ENCODE results near the gene STX16. TPM values are rescaled to one million over a fixed set of nuclear protein-coding genes. Genes with fewer than 3 reads are reported as not detected.

STX16 gene
- total RNA-seq, 1 donor from 2014 or later: 66.9 TPM

DNA sequence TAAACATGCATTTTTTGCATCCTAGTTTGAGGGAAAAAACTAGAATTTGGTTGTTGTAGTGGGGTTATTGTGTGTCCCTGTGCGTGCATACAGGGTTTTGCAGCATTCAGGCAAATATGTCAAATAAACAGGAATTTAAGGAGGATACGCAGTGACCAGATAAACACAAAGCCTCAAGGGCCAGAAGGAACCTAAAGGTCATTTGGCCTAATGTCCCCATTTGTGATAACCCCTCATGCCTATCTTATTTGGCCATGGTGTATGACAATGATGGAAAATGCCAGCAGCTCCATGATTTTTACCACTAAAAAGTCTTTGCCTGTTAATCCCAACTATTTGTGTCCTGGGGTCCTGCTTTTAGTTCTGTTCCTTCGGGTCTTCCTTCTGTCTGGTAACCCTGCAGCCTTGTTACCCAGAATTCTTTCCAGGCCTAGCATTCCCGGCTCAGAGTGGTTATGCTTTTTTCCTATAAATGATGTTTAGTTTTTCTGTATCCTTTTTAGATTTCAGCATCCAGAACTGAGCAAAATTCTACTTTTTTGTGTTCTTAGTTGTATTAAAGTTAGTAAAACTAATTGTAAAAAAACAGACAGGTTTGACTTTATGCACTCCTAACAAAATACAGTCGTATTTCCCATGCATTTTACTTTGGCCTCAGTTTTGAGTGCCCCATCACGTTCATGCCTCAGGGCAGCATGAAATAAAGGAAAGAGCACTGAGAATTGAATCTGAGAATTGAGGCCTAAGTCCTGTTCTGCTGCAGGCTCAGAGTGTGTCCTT is 4.4 kb downstream of the STX16 start:
- H3K27me3 Mint-ChIP-seq (ENCODE audit: unreplicated experiment): no peaks in the 10 kb centered on the region
- no peak overlapping the region for H3K4me3 Mint-ChIP-seq (ENCODE audit: unreplicated experiment)
- TF ChIP-seq, protein P1, sequence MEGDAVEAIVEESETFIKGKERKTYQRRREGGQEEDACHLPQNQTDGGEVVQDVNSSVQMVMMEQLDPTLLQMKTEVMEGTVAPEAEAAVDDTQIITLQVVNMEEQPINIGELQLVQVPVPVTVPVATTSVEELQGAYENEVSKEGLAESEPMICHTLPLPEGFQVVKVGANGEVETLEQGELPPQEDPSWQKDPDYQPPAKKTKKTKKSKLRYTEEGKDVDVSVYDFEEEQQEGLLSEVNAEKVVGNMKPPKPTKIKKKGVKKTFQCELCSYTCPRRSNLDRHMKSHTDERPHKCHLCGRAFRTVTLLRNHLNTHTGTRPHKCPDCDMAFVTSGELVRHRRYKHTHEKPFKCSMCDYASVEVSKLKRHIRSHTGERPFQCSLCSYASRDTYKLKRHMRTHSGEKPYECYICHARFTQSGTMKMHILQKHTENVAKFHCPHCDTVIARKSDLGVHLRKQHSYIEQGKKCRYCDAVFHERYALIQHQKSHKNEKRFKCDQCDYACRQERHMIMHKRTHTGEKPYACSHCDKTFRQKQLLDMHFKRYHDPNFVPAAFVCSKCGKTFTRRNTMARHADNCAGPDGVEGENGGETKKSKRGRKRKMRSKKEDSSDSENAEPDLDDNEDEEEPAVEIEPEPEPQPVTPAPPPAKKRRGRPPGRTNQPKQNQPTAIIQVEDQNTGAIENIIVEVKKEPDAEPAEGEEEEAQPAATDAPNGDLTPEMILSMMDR (IDR thresholded peaks at IDR 0.05): no peak
- H3K27ac Mint-ChIP-seq (ENCODE audit: unreplicated experiment): no peak overlapping the region
- no peak for DNase-seq (ENCODE audit: extremely low spot score, unreplicated experiment)
- peaks cover 56% of the 10 kb centered on the region for H3K4me1 Mint-ChIP-seq (ENCODE audit: unreplicated experiment)
- no peaks in the 10 kb centered on the region for H3K9me3 Mint-ChIP-seq (ENCODE audit: unreplicated experiment)
- H3K36me3 Mint-ChIP-seq (ENCODE audit: unreplicated experiment): peaks cover 9% of the 10 kb centered on the region

DNA sequence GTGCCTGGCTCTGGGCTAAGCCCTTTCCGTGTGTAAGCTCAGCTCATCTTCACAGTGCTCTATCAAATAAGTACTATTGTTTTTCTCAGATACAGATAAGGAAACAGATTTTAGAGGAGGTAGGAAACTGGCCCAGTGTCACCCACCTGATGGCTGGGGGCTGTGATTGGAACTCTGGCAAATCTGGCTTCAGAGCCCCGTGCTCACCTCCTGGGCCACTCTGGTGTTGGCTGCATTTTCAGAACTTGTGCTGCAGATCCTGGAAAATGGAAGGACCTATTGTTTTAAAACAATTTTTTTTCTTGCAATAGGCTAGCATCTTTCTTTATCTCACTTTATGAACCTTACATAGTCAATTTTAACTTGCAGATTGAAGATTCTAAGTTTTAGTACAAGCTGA is 5.7 kb downstream of the STX16 start:
- DNase-seq (ENCODE audit: extremely low spot score, unreplicated experiment): peak; percentile 60
- TF ChIP-seq, protein P1 (IDR thresholded peaks at IDR 0.05): no peak
- no peaks in the 10 kb centered on the region for H3K27me3 Mint-ChIP-seq (ENCODE audit: unreplicated experiment)
- H3K9me3 Mint-ChIP-seq (ENCODE audit: unreplicated experiment): no peaks in the 10 kb centered on the region
- peaks cover 56% of the 10 kb centered on the region for H3K4me1 Mint-ChIP-seq (ENCODE audit: unreplicated experiment)
- no peak overlapping the region for H3K4me3 Mint-ChIP-seq (ENCODE audit: unreplicated experiment)
- H3K36me3 Mint-ChIP-seq (ENCODE audit: unreplicated experiment): peaks cover 16% of the 10 kb centered on the region
- no peak overlapping the region for H3K27ac Mint-ChIP-seq (ENCODE audit: unreplicated experiment)

- Mint-ChIP-seq H3K4me3 (ENCODE audit: unreplicated experiment) (no peak overlapping the region), H3K27me3 (ENCODE audit: unreplicated experiment) (no peaks in the 10 kb centered on the region), H3K36me3 (ENCODE audit: unreplicated experiment) (peaks cover 18% of the 10 kb centered on the region), H3K4me1 (ENCODE audit: unreplicated experiment) (peaks cover 55% of the 10 kb centered on the region), H3K9me3 (ENCODE audit: unreplicated experiment) (no peaks in the 10 kb centered on the region), H3K27ac (ENCODE audit: unreplicated experiment) (no peak overlapping the region)
- no peak for DNase-seq (ENCODE audit: extremely low spot score, unreplicated experiment)
- TF ChIP-seq, protein P1 (IDR thresholded peaks at IDR 0.05): no peak
Measured at GRCh38 chr20:58657262-58657661, 6.2 kb downstream of the STX16 start.

- Mint-ChIP-seq H3K36me3 (ENCODE audit: unreplicated experiment) (peaks cover 20% of the 10 kb centered on the region), H3K4me1 (ENCODE audit: unreplicated experiment) (peaks cover 51% of the 10 kb centered on the region), H3K27ac (ENCODE audit: unreplicated experiment) (no peak overlapping the region), H3K9me3 (ENCODE audit: unreplicated experiment) (no peaks in the 10 kb centered on the region), H3K27me3 (ENCODE audit: unreplicated experiment) (no peaks in the 10 kb centered on the region), H3K4me3 (ENCODE audit: unreplicated experiment) (no peak overlapping the region)
- no peak for DNase-seq (ENCODE audit: extremely low spot score, unreplicated experiment)
- TF ChIP-seq, protein P1 (IDR thresholded peaks at IDR 0.05): no peak
Measured at GRCh38 chr20:58657986-58658385, 6.9 kb downstream of the STX16 start.

DNA sequence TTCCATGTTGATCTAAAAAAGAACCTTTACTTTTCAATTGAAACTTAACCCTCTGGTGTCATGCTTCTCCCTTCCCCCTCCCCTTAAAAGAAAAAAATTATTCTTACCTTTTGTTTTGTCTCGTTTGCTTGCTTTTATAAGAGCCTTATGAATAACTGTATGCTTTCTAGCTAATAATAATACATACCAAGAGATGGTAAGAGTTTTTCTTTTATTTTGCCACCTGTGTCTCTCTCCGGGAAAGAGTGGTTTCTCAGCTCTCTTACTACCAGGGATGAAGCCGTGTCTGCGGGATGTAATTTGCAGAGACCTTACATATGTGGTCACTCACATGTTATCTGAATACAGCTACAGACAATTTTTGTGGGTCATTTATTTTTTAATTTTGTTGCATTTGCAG is 7.7 kb downstream of the STX16 start:
- no peak for DNase-seq (ENCODE audit: extremely low spot score, unreplicated experiment)
- TF ChIP-seq, protein P1 (IDR thresholded peaks at IDR 0.05): no peak
- H3K27me3 Mint-ChIP-seq (ENCODE audit: unreplicated experiment): no peaks in the 10 kb centered on the region
- peak overlapping the region; percentile 2 for H3K27ac Mint-ChIP-seq (ENCODE audit: unreplicated experiment)
- H3K4me3 Mint-ChIP-seq (ENCODE audit: unreplicated experiment): no peak overlapping the region
- H3K36me3 Mint-ChIP-seq (ENCODE audit: unreplicated experiment): peaks cover 22% of the 10 kb centered on the region
- H3K4me1 Mint-ChIP-seq (ENCODE audit: unreplicated experiment): peaks cover 43% of the 10 kb centered on the region
- H3K9me3 Mint-ChIP-seq (ENCODE audit: unreplicated experiment): no peaks in the 10 kb centered on the region
